HFFc6 (cell line): ENCODE data around the gene ZNF552. TPM values are rescaled to one million over a fixed set of nuclear protein-coding genes. Genes with fewer than 3 reads are reported as not detected.

ENCODE experiments used
- DNase-seq: peaks from one replicate; pipeline ENCODE4 v3.0.0-alpha.2; 2018
- H3K27ac Mint-ChIP-seq: 2 replicates; pipeline ENCODE4 v1.8.0; 2020; ENCODE audit warnings: mild to moderate bottlenecking, mixed read lengths
- H3K27me3 Mint-ChIP-seq: 2 replicates; pipeline ENCODE4 v1.8.0; 2021; ENCODE audit warnings: mild to moderate bottlenecking, moderate library complexity, mixed read lengths; ENCODE audit not compliant: insufficient read depth
- H3K36me3 Mint-ChIP-seq: 2 replicates; pipeline ENCODE4 v1.8.0; 2021; ENCODE audit warnings: low read depth, mixed read lengths
- H3K4me1 Mint-ChIP-seq: 2 replicates; pipeline ENCODE4 v1.8.0; 2020; ENCODE audit warnings: low read depth, mixed read lengths
- H3K4me3 Mint-ChIP-seq: 2 replicates; pipeline ENCODE4 v1.8.0; 2020; ENCODE audit warnings: mild to moderate bottlenecking, moderate library complexity, mixed read lengths
- H3K9me3 Mint-ChIP-seq: 2 replicates; pipeline ENCODE4 v1.8.0; 2020; ENCODE audit warnings: mild to moderate bottlenecking, mixed read lengths
- CTCF ChIP-seq: fragments of 200-600 bp; sonication (generic); IDR thresholded peaks from 2 replicates; pipeline ENCODE4 v1.5.0; 2021; ENCODE audit warnings: antibody characterized with exemption, mild to moderate bottlenecking
- total RNA-seq, 6 experiments: library from RNA; stranded (reverse); fragmentation: NEBNext Ultra II Directional; extraction: Animal tissue kit (Norgen Biotek cat#: 25700); gene quantifications; 2 replicates in 1 of 6; 3 replicates in 5 of 6; pipeline ENCODE4 v1.2.3, GENCODE V29; 2021

ZNF552 gene
- total RNA-seq, 6 experiments from 2014 or later, result 2.7 to 3.8 (median 3.0) TPM

DNA sequence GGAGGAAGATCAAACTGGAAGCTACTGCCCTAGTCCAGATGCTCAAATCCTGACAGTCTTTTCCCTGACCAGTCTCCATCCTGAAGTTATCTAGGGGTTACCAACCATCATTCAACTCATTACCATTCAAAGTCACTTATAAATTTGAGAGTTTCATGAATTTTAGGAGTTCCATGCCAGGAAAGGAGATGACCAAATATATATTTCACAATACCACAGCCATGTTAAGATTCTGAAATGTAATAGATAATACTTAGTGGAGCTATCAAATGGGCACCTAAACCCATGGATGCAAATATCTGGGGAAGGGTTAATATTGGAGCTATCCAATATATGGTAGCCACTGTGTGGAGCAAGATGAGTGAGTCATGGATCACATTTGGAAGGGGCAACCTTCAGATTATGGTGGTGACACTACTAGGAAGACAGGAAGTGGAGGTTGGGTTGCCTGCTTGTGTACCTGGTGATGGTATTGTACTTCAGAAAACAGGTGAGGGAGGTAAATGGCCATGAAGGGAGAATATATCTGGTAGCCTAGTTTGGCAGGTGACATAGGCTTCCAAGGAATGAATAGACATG, 26.5 kb downstream of the ZNF552 start:
- DNase-seq, result no peak
- Mint-ChIP-seq H3K27ac (no peak overlapping the region), H3K4me3 (no peak overlapping the region), H3K4me1 (no peaks in the 10 kb centered on the region), H3K27me3 (no peaks in the 10 kb centered on the region), H3K36me3 (peaks cover 66% of the 10 kb centered on the region), H3K9me3 (peaks cover 33% of the 10 kb centered on the region)
- TF ChIP-seq CTCF, result no peak

- Mint-ChIP-seq H3K9me3 (peaks cover 33% of the 10 kb centered on the region), H3K27ac (no peak overlapping the region), H3K36me3 (peaks cover 64% of the 10 kb centered on the region), H3K4me3 (no peak overlapping the region), H3K27me3 (no peaks in the 10 kb centered on the region), H3K4me1 (no peaks in the 10 kb centered on the region)
- no peak for TF ChIP-seq CTCF
- DNase-seq, result no peak
Observed at GRCh38 chr19:57786906-57787305, 27.8 kb downstream of the ZNF552 start.

GRCh38 chr19:57786286-57786685, 28.4 kb downstream of the ZNF552 start:
- Mint-ChIP-seq H3K27ac (no peak overlapping the region), H3K4me1 (no peaks in the 10 kb centered on the region), H3K9me3 (peaks cover 33% of the 10 kb centered on the region), H3K4me3 (no peak overlapping the region), H3K27me3 (no peaks in the 10 kb centered on the region), H3K36me3 (peaks cover 63% of the 10 kb centered on the region)
- DNase-seq, result no peak
- no peak for TF ChIP-seq CTCF

GRCh38 chr19:57779220-57779845, 35.4 kb downstream of the ZNF552 start:
- peaks cover 63% of the 10 kb centered on the region for H3K36me3 Mint-ChIP-seq

DNA sequence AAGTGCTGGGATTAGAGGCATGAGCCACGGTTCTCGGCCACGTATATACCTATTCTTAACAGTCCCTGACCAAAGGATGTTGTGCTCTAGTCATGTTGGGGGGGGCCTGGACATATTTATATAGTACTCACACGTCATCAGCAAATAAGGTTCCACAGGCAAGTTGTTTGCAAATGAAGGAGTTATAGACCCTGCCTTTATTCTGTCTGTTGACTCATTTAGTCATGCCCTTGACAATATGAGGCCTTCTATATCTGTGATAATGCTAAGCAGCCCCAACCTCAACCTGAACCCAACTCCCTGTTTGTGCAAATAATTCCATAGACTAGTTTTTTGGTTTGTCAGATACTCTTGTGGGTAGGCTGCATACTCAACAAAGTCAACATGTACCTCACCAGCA, 36.4 kb downstream of the ZNF552 start:
- H3K27me3 Mint-ChIP-seq, result no peaks in the 10 kb centered on the region
- no peak overlapping the region for H3K27ac Mint-ChIP-seq
- H3K9me3 Mint-ChIP-seq, result peaks cover 61% of the 10 kb centered on the region
- TF ChIP-seq CTCF, result no peak
- H3K4me1 Mint-ChIP-seq, result no peaks in the 10 kb centered on the region
- peaks cover 70% of the 10 kb centered on the region for H3K36me3 Mint-ChIP-seq
- H3K4me3 Mint-ChIP-seq, result no peak overlapping the region
- DNase-seq, result no peak

More at GRCh38 chr19:57779220-57779845, 35.4 kb downstream of the ZNF552 start:
- Mint-ChIP-seq H3K27ac (no peak overlapping the region), H3K9me3 (peaks cover 55% of the 10 kb centered on the region), H3K27me3 (no peaks in the 10 kb centered on the region), H3K4me1 (no peaks in the 10 kb centered on the region), H3K4me3 (no peak overlapping the region)
- DNase-seq, result no peak
- TF ChIP-seq CTCF, result no peak
